ENCODE measurements around the gene GRM7.

GRM7 gene

DNA sequence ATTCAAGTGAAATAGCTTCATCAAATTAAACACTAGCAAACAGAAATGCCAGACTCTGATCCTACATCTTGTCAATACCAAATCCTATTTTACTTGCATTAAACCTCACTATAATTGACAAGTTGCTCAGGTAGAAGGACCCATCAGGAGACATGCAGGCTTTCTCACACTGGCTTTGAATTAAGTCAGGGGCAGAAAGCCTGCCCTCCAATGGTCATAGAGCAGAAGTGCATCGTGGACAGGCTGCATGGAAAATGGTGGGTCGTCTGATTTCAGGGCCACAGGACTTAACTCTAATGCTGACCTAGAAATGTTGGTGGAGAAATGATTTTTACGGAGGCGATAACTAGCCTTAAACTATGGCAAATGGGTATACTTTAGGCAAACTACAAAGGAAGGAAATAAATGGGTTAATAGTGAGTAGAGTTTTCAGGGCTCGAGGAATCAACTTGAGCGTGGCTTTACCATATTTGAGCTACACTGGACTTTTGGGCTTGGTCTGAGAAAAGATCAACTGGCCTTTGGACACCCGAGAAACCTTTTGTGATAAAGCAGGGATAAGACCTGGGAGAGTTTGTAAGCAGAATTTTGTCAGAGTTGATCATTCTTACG lies 283.9 kb downstream of the GRM7 start:
- H3K4me3 ChIP-seq (ENCODE audit: low read depth, low read length) = no peak overlapping the region
- in situ Hi-C loops (cut with HindIII; ENCODE audit: low sequenced_read_pairs) = no loop called here
- peak; percentile 58 for TF ChIP-seq CTCF (IDR thresholded peaks at IDR 0.05; ENCODE audit: low read depth, low read length, missing control alignments)
- DNase-seq (ENCODE audit: low read depth) = no peak

DNA sequence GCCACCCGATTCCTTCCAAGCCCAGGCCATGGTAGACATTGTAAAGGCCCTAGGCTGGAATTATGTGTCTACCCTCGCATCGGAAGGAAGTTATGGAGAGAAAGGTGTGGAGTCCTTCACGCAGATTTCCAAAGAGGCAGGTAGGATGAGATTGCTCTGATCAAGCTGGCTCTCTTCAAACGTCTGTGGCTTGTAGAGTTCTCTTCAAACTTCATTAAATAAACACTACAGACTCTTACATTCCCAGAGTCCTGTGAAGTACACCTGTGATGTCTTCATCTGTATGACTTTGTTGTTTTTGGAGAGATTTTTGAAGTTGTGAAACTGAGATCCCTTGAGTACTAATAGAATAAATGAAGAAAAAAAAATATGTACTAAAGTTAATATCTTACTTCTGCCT lies 285.6 kb downstream of the GRM7 start:
- no peak for DNase-seq (ENCODE audit: low read depth)
- TF ChIP-seq CTCF (IDR thresholded peaks at IDR 0.05; ENCODE audit: low read depth, low read length, missing control alignments) = no peak
- in situ Hi-C loops (cut with HindIII; ENCODE audit: low sequenced_read_pairs) = no loop called here
- no peak overlapping the region for H3K4me3 ChIP-seq (ENCODE audit: low read depth, low read length)

DNA sequence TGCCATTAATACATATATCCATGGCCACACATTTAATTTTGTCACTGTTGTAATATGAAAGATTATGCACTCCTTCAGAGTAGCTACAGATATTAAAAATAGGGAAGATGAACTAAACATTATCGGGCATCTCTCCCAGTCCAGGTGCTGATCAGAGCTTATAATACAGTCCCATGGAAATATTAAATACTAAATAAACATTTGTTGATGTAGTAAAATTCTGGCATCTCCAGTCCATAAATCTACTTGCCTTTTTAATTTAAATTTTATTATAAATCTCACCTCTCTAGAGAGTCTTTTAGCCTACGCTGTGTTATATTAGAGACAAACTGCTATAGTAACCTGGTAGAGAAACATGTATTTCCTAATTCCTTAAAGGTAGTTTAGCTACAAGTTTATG lies 297.6 kb downstream of the GRM7 start:
- in situ Hi-C loops (cut with HindIII; ENCODE audit: low sequenced_read_pairs) = no loop called here
- DNase-seq (ENCODE audit: low read depth) = no peak

GRCh38 chr3:7160689-7161088 lies 299.8 kb downstream of the GRM7 start:
- H3K4me3 ChIP-seq (ENCODE audit: low read depth, low read length) = no peak overlapping the region
- DNase-seq (ENCODE audit: low read depth) = no peak
- in situ Hi-C loops (cut with HindIII; ENCODE audit: low sequenced_read_pairs) = no loop called here
- no peak for TF ChIP-seq CTCF (IDR thresholded peaks at IDR 0.05; ENCODE audit: low read depth, low read length, missing control alignments)

More for the DNA sequence above, 297.6 kb downstream of the GRM7 start:
- no peak for TF ChIP-seq CTCF (IDR thresholded peaks at IDR 0.05; ENCODE audit: low read depth, low read length, missing control alignments)
- H3K4me3 ChIP-seq (ENCODE audit: low read depth, low read length) = no peak overlapping the region

DNA sequence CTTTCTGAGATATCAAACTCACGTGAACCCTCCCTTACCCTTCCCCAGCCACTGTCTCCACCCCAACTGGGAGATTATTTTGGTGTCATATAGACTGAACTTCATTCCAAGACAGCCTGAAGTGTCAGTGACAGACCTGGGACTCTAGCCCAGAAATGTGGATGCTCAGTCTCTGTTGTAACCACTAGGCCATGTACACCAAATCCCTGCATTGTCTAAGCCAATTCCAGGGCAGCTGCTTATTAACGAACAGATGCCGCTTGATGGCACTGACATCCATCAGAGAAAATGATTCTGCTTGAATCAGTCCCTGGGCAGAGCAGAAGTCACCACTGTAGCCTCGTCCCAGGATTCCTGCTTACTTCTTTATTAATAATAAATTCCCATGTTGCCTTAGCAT lies 305.5 kb downstream of the GRM7 start:
- no peak for TF ChIP-seq CTCF (IDR thresholded peaks at IDR 0.05; ENCODE audit: low read depth, low read length, missing control alignments)
- no peak overlapping the region for H3K4me3 ChIP-seq (ENCODE audit: low read depth, low read length)
- DNase-seq (ENCODE audit: low read depth) = no peak
- in situ Hi-C loops (cut with HindIII; ENCODE audit: low sequenced_read_pairs) = no loop called here

GRCh38 chr3:7171493-7171892 lies 310.6 kb downstream of the GRM7 start:
- H3K4me3 ChIP-seq (ENCODE audit: low read depth, low read length) = no peak overlapping the region
- no peak for DNase-seq (ENCODE audit: low read depth)
- TF ChIP-seq CTCF (IDR thresholded peaks at IDR 0.05; ENCODE audit: low read depth, low read length, missing control alignments) = no peak
- in situ Hi-C loops (cut with HindIII; ENCODE audit: low sequenced_read_pairs) = no loop called here
